GM19452 (cell line): ENCODE measurements around the gene ANXA1.
"Not testable (repeated sequence)": the region's sequence is repeated elsewhere in the genome, so short reads cannot be mapped to it uniquely, and the experiment has no call there.

Source experiments
- ATAC-seq: cut with Tn5 transposase; IDR thresholded peaks from one replicate; pipeline ENCODE4 v1.9.1; 2021; ENCODE audit not compliant: unreplicated experiment

The ANXA1 gene

DNA sequence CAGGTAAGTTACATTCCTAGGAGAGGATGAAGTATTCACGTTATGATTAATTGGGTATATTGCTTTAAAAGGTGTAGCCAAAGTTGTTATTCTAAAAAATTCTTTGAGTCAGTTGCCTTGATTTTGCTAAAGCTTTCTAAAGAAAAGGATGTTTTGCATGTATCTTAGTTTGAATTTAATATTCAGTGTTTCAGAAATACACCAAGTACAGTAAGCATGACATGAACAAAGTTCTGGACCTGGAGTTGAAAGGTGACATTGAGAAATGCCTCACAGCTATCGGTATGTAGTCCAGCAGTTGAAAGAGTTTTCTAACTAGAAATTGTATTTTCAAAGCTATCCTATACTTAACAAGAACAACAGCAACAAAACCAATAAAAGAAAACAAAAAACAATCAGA, 14.2 kb downstream of the ANXA1 start:
- ATAC-seq = no peak

DNA sequence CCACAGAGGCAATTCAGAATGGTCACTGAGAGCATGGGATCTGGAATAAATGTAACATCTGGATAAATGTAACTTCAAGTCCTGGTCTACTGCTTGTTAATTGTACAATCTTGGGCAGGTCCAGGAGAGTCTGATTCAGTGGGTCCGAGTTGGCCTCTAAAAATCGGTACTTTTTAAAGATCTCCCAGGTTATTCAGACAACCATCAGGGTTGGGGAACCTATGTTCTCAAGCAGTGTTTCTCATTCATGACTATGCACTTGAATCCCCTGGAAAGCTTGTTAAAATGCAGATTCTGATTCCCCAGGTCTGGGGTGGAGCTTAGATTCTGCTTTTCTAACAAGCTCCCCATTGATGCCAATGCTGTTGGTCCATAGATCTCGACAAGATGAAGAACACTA, 14.8 kb downstream of the ANXA1 start:
- no peak for ATAC-seq

DNA sequence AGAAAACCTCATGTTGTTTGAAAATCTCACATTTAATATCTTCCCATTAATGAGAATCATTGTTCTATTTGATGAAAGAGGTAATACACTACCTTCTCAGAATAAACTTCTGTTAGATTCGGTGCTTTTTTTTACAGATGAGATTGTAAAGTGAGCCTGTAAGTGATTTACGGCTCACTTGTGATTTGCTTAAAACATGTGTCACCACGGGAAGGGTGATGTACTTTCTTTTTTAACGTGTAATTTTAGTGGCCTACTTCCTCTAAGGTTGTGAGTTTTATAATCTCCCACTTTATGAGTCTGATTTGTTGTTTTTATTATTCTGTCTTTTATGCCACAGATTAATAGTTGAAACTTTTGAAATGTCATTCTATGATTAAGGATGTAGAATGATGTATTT, 15.9 kb downstream of the ANXA1 start:
- no peak for ATAC-seq

DNA sequence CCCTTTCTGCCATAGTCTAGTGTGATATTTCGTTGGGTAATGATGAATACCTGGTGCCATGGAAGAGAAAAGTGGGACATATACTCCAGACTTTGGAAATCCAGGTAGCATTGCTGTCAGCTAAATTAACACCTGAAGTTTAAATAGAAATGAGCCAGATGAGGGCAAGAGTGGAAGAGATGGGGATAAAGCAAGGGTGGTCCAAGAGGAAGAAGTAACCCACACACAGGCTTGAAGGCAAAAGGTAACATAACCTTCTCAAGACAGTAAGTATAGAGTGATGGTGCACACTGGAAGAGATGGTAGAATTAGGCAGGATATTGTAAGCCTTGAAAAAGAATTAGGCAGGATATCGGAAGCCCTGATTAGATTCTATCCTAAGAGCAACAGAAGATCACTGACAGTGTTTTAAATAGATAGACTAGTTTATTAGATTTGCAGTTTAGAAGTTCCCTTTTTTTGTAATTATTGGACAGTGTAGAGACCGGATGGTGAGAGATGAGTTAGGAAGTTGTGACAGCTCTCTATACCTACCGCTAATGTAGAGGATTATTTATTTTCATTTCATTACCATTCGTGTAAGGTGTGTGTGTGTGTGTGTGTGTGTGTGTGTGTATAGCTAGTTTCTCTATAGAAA, 16.8 kb downstream of the ANXA1 start:
- ATAC-seq = no peak

DNA sequence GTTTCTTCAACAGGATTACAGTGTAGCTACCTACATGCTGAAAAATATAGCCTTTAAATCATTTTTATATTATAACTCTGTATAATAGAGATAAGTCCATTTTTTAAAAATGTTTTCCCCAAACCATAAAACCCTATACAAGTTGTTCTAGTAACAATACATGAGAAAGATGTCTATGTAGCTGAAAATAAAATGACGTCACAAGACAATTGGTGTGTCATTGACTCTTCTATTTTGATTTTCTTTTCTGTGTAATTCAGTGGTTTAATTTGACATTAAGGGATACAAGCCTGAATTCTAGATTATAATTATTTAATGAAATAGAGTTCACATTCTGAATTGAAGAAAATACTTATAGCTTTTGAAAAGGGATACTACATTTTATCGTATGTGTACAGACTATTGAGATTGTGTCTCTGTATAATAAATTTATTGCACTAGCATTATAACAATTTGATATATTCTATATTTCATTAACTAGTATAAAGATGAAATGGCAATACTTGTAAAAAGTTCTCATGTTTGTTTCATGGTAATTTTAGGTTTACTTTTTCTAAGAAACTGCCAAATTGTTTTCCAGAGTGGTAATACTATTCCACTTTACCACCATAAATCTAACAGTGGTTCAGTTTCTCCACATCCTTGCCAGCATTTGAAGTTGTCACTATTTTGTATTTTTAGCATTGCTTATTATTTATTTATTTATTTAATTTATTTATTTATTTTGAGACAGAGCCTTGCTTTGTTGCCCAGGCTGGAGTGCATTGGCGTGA, 18.7 kb downstream of the ANXA1 start:
- no peak for ATAC-seq

DNA sequence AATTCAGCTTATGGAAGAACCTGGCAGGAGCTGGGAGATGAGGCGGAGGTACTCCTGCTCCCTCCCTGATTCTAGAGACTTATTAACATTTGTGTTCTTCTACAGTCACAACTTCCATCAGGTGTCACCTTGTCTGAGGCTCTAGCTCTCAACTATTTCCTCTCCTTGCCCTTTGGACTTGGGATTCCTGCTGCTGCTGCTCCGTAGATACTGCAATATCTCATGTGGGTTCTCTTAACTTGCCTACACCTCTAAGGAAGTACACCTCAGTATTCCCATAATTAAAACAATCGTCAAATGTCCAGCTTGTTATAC, 21.2 kb downstream of the ANXA1 start:
- no peak for ATAC-seq

DNA sequence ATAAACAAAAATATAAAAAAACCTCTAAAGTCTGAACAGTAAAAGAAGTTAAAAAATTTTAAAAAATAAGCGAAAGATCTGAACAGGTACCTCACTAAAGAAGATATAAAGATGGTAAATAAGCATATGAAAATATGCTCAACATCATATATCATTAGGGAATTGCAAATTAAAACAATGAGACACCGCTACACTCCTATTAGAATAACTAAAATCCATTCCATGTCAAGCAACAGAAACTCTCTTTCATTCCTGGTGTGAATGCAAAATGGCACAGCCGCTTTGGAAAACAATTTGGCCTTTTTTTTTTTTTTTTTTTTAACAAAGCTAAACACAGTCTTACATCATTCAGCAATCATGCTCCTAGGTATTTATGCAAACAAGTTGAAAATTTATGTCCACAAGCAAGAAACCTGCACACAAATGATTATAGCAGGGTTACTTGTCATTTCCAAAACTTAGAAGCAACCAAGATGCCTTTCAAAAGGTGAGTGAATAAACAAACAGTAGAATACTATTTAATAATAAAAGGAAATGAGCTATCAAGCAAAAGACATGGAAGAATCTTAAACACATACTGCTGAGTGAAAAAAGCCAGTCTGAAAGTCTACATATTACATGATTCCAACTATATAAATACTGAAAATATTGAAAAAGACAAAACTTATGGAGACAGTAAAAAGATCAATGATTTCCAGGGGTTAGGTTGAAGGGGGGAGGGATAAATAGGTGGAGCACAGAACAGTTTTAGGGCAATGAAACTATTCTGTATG, 22.1 kb downstream of the ANXA1 start:
- ATAC-seq = no peak

DNA sequence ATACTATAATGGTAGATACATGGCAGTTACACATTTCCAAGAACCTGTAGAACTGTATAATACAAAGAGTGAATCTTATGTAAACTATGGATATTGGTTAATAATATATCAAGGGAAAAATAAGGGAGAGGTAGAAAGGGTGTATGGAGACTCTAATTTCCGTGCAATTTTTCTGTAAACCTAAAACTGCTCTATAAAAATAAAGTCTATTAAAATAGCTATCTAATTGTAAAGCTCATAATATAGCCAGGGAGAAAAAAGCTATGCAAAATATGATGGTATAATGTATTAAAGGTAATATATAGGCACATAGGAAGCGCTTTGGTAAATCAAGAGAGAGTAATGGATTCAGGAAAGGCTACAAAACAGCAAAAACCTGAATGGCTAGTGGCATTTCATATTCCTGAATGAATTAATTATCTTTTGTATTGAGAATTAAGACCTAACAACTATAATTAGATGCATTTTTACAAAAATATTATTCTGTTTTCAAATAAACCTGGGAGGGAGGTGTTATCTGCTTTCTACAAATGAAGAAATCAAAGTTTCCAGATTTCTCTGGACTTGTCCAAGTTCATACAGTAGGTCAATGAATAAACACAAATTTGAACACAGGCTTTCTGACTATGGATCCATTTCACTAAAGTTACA, 22.8 kb downstream of the ANXA1 start:
- no peak for ATAC-seq

DNA sequence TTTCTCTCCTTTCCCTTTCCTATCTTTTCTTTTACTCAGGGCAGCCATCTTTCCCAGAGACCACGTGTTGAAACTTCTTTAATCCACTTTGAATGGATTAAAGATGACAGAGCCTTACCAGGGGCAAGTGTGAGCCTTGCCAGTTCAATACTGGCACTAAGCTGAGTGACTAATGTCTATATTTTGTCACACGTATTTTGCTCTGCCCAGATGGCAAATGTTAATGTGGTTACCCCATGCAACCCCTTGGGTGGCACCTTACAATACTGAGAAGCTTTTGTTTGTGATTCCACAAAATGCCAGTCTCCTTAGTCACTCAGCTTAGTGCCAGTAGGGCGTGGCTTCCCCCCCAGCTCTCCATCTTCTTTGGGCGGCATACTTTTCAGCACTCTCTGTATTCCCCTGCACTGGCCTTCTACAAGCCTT, 24.8 kb downstream of the ANXA1 start:
- no peak for ATAC-seq

DNA sequence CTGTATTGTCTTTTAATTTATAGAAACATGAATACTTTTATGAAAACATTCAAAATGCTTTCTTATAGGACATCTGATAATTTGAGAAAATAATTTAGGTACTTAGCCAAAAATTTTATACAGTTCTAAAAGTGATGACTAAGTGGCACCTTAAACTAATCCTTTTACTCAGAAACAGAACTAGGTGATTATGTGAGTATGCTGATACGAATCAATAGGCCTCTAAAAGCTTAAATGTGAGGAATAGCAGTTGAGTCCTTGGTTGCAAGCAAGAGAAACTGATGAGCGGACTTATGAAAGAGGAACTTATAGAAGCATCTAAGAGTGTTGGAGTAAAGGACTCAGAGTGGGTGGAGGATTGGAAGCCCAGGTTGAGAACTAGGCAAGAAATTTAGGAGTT, 26.4 kb downstream of the ANXA1 start:
- ATAC-seq = no peak

DNA sequence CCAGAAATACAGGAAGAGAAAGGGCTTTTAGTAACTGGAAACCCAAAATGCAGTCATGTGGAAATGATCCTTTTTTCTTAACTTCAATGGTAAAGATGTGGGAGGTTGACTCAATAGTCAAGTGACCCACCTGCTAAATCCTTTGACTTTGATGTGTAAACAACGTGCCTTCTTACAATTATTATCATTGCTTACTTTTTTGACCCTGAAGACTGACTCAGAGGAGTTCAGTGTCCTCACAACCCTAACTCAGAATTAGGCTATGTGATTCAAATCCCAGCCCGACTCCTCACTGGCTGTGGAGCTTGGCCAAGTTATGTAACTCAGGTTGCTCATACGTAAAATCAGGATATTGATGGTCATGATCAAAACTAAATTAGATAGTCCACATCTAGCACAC, 27.9 kb downstream of the ANXA1 start:
- no peak for ATAC-seq

DNA sequence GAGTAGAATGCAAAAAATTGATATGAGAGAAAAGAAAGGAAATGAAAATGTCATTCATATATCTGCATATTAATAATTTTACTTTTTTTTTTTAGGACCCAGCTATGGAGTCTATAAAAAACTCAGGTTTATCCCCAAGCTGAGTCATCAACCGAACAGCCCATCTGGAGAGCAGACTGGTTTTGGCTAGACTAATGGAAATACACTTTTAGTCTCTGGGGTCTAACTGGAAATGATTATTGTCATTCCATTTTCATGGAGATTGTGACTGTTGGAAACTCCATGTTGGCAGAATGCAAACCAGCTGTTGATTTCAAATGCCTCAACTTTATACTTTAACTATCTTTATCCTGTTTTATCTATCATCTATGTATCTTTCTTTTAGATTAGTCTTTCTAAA, 28.7 kb downstream of the ANXA1 start:
- no peak for ATAC-seq

DNA sequence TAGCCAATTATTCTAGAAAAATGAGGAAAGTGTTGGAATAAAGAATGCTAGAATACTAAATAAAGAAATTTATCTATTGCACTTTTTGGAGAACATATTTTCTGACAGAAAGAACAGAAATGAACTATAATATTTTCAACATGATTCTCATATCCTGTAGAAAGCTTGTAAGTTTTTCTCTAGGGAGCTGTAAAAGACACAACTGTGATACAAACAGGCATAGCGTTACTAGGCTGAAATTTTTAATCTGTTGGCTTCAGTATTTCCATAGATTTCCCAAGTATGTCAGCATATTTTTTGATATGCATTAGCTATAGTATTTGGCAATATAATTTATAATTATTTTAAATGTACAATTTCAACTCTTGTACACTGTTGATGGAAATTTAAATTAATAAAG, 31.3 kb downstream of the ANXA1 start:
- no peak for ATAC-seq

DNA sequence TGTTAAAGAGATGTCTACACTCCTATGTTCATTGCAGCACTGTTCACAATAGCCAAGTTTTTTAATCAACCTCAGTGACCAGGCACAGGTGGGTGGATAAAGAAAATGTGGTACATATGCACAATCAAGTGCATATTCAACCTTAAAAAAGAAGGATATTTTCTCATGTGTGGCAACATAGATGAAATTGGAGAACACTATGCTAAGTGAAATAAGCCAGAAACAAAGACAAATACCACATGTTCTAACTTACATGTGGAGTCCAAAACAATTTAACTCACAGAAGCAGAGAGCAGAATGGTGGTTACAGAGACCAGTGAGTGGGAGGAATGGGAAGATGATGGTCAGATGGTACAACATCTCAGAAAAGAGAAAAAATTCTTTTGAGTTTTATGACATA, 31.8 kb downstream of the ANXA1 start:
- ATAC-seq = no peak

DNA sequence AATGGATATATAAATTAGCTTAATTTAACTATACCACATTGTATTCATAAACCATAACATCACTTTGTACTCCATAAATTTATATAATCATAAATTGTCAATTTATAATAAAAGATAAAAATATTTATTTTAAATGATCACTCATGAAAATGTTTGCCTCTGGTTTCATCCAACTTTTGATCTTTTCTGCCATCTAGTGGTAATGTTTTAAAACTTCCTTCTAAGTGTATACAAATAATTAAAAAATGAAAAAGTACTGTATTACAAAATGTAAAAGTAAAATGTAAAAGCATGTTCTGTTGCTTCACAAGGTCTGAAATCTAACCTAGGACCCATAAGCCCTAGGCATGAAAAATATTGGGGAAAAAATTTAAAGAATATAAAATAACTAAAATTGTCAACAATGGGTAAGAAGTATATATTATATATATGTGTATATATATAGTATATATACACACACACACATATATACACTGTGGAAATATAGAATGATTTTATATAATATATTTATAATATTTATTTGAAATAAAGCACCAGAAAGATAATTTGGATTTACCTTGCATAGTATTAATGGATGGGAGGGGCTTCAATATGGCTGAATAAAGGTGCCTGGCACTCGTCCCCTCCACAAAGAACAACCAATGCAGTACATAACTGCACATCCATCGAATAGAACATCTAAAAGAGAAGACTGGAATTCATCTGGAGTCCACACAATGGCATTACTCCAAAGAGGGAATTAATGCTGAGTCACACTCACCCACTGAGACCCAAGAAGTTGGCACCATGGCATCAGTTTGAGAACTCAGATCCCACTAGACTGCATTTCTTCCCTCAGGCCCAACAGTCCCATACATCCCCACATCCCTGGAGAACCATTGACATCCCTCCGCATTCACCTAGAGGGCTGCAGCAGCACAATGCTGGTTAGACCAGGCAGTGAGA, 32.5 kb downstream of the ANXA1 start:
- ATAC-seq = no peak

DNA sequence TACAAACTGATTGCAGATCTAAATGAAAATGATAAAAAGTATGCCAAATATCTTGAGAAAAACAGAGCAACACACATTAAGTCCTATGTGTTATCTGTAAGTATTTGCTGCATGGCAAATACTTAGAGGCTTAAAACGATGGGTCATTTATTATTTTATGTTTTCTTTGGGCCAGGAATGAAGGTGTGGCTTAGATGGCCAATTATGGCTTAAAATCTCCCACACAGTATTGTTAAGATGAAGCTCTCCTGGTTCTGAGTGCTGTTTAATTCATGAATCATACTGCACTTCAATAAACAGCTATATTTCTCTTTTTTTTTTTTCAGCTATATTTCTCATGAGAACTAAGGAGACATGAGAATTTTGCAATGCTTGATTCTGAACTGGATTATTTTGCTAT, 39.4 kb downstream of the ANXA1 start:
- ATAC-seq = not testable (repeated sequence)

DNA sequence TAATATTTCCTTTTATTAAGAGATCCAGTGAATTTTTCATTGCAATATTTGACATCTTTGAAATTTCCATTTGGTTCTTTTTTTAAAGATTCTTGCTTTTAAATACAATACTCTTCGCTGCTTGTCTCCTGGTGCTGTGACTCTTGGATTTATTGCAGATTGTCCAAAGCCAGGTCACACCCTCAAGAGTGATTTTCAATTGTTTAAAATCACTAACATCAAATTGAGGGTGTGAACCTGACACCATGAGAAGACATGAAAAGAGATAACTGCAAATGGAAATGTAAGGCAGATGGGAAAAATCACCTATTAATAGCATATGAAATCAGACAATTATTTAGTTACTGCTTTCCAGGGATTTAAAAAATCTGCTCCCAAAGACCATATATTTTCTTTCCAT, 42.6 kb downstream of the ANXA1 start:
- ATAC-seq = no peak

DNA sequence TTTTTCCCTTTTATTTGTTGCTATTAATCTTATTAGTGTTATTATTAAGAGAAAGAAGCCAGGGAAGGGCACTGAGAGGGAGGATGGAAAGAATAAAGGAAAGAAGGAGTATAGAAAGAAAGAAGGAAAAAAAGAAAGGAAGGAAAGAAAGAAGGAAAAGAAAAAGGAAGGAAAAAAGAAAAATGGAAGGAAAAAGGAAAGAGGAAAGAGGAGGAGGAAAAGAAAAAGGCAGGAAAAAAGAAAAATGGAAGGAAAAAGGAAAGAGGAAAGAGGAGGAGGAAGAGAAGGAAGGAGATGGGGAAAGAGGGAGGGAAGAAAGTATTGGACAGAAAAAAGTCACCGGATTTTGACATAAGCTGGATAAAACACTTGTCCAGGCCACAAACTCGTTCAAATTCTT, 47.8 kb downstream of the ANXA1 start:
- no peak for ATAC-seq

DNA sequence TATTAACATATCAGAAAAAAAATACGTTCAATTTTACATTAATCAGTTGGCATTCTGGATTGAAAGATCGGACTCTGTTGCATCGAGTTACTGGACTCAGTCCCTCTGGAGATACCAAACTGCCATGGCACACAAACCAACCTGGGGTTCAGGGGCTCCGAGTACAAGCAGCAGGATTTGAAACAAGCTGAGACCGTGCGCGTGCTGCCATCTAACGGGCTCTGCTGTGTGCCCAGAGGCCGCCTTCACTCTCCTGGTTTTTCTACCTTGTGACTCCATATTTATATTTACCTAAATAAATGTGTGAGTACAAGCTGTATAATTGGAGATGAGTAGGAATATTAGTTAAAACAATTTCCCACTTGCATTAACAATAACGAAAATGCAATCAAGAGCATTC, 48.2 kb downstream of the ANXA1 start:
- no peak for ATAC-seq

DNA sequence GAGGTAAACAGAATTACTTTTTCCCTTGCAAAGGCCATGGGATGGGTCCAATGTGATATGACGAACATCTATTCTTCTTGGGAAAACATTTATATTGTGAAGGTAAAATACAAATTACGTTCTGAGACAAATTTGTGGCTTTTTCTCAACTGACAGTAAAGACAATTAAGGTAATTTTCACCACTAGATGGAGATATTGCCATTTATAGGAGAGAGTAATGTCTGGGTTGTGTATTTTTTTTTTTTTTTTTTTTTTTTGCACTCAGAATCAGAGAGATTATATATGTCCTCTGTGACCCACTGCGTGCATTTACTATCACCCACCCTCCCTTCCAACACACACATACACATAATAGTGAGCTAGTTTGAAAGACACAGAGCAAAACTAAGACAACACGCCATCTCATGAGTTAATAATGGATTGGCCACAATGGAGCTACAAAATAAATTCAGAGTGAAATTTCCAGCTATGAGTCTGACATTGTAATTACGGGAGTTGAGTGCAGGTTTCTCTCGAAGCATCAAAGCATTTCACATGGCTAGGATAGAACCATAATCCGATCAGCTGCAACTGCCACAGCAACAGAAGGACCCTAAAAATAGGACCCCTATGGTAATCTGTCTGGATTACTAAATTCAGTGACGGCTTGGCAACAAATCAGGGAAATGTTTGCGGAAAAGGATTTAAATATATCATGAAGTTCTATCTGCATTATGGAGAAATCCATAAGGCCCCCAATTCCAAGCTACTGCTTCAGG, 49.2 kb downstream of the ANXA1 start:
- no peak for ATAC-seq
